AG09309 (cell line): ENCODE results near the gene TMEM128.
A peak's percentile ranks its signal among the peaks of the same experiment; 100 is the strongest.
"Not testable (repeated sequence)": the region's sequence is repeated elsewhere in the genome, so short reads cannot be mapped to it uniquely, and the experiment has no call there.

Source experiments
- DNase-seq: peaks from one replicate; pipeline ENCODE4 v3.0.0-alpha.2; 2010; ENCODE audit warnings: low read depth
- H3K4me3 ChIP-seq: 2 replicates; pipeline ENCODE4 v1.5.1; 2011; ENCODE audit warnings: mild to moderate bottlenecking, low read depth, low read length, moderate library complexity; ENCODE audit not compliant: control insufficient read depth
- CTCF ChIP-seq: IDR thresholded peaks from 2 replicates; pipeline ENCODE4 v1.5.1; 2011; ENCODE audit warnings: mild to moderate bottlenecking, low read depth, low read length, inconsistent platforms; ENCODE audit not compliant: insufficient read depth, control insufficient read depth; ENCODE audit errors: missing control alignments

TMEM128 gene

DNA sequence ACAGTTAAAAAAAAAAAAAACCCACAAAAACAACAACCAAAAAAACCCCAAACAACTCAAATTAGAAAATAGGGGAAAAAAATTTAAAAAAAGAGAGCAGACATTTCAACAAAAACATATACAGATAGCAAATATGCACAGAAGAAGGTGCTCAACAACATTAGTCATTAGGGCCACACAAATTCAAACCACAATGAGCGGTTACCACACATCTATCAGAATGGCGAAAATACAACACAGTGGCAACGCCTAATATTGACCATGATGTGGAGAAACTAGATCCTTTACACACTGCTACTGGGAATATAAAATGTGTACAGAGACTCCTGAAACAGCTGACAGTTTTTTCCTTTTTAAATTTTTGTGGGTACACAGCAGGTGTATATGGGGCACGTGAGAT is 22.5 kb upstream of the TMEM128 start:
- H3K4me3 ChIP-seq = no peak overlapping the region
- DNase-seq = no peak
- TF ChIP-seq CTCF = no peak

GRCh38 chr4:4269856-4270255 is 21.8 kb upstream of the TMEM128 start:
- TF ChIP-seq CTCF = no peak
- no peak overlapping the region for H3K4me3 ChIP-seq
- no peak for DNase-seq

GRCh38 chr4:4269331-4269731 is 21.3 kb upstream of the TMEM128 start:
- no peak for TF ChIP-seq CTCF
- DNase-seq = no peak
- no peak overlapping the region for H3K4me3 ChIP-seq

GRCh38 chr4:4268776-4269175 is 20.8 kb upstream of the TMEM128 start:
- no peak overlapping the region for H3K4me3 ChIP-seq
- no peak for DNase-seq
- no peak for TF ChIP-seq CTCF

- H3K4me3 ChIP-seq = no peak overlapping the region
- DNase-seq = no peak
- no peak for TF ChIP-seq CTCF
Observed at GRCh38 chr4:4267981-4268380, 20.0 kb upstream of the TMEM128 start.

- TF ChIP-seq CTCF = peak; percentile 50
- H3K4me3 ChIP-seq = no peak overlapping the region
- peak; percentile 42 for DNase-seq
Observed at GRCh38 chr4:4260185-4260751, 12.2 kb upstream of the TMEM128 start.

- DNase-seq = no peak
- H3K4me3 ChIP-seq = no peak overlapping the region
- no peak for TF ChIP-seq CTCF
Observed at GRCh38 chr4:4259484-4260100, 11.6 kb upstream of the TMEM128 start.

DNA sequence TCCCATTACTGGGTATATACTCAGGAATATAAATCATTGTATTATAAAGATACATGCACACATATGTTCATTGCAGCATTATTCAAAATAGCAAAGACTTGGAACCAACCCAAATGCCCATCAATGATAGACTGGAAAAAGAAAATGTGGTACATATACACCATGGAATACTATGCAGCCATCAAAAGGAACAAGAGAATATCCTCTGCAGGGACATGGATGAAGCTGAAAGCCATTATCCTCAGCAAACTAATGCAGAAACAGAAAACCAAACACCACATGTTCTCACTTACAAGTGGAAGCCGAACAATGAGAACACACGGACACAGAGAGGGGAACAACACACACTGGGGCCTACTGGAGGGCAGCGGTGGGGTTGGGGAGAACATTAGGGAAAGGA is 9.7 kb upstream of the TMEM128 start:
- H3K4me3 ChIP-seq = not testable (repeated sequence)

More for the DNA sequence above, 9.7 kb upstream of the TMEM128 start:
- not testable (repeated sequence) for DNase-seq
